Endothelial cell (in vitro differentiated cells): ENCODE data around the gene CPEB3. TPM values are rescaled to one million over a fixed set of nuclear protein-coding genes. Genes with fewer than 3 reads are reported as not detected.
"Not testable (repeated sequence)": the region's sequence is repeated elsewhere in the genome, so short reads cannot be mapped to it uniquely, and the experiment has no call there.

Experiments used
- DNase-seq: peaks from one replicate; pipeline ENCODE4 v3.0.0; 2021; ENCODE audit warnings: low spot score
- H3K27ac Mint-ChIP-seq: one replicate; pipeline ENCODE4 v1.8.0; 2021; ENCODE audit warnings: mixed read lengths, inconsistent platforms; ENCODE audit not compliant: unreplicated experiment
- H3K27me3 Mint-ChIP-seq: one replicate; pipeline ENCODE4 v1.8.0; 2021; ENCODE audit warnings: mild to moderate bottlenecking, moderate library complexity, mixed read lengths, inconsistent platforms; ENCODE audit not compliant: unreplicated experiment
- H3K36me3 Mint-ChIP-seq: one replicate; pipeline ENCODE4 v1.8.0; 2021; ENCODE audit warnings: mild to moderate bottlenecking, low read depth, mixed read lengths, inconsistent platforms; ENCODE audit not compliant: unreplicated experiment
- H3K4me1 Mint-ChIP-seq: one replicate; pipeline ENCODE4 v1.8.0; 2021; ENCODE audit warnings: mild to moderate bottlenecking, mixed read lengths, inconsistent platforms; ENCODE audit not compliant: unreplicated experiment
- H3K4me3 Mint-ChIP-seq: one replicate; pipeline ENCODE4 v1.8.0; 2021; ENCODE audit warnings: mild to moderate bottlenecking, mixed read lengths, inconsistent platforms; ENCODE audit not compliant: unreplicated experiment
- H3K9me3 Mint-ChIP-seq: one replicate; pipeline ENCODE4 v1.8.0; 2021; ENCODE audit warnings: mixed read lengths, inconsistent platforms; ENCODE audit not compliant: unreplicated experiment
- CTCF ChIP-seq: fragments of 200-600 bp; sonication (generic); IDR thresholded peaks from one replicate; pipeline ENCODE4 v1.5.0; 2021; ENCODE audit warnings: antibody characterized with exemption; ENCODE audit not compliant: unreplicated experiment
- total RNA-seq: library from RNA; stranded (reverse); fragmentation: NEBNext Ultra II Directional; extraction: Animal tissue kit (Norgen Biotek cat#: 25700); gene quantifications from one replicate; pipeline ENCODE4 v1.2.1, GENCODE V29; 2021; ENCODE audit not compliant: unreplicated experiment

Gene CPEB3
- total RNA-seq, 1 donor from 2014 or later, result 2.4 TPM

- not testable (repeated sequence) for H3K27me3 Mint-ChIP-seq, H3K4me1 Mint-ChIP-seq, H3K4me3 Mint-ChIP-seq, H3K36me3 Mint-ChIP-seq, H3K27ac Mint-ChIP-seq, DNase-seq, H3K9me3 Mint-ChIP-seq
- TF ChIP-seq CTCF, result peak; percentile 14
Observed at GRCh38 chr10:92216608-92217007, 74.3 kb downstream of the CPEB3 start.

- H3K27ac Mint-ChIP-seq, H3K36me3 Mint-ChIP-seq, H3K9me3 Mint-ChIP-seq, DNase-seq, H3K4me3 Mint-ChIP-seq, H3K27me3 Mint-ChIP-seq, H3K4me1 Mint-ChIP-seq: not testable (repeated sequence)
Observed at GRCh38 chr10:92215222-92215621, 75.7 kb downstream of the CPEB3 start.

- H3K27me3 Mint-ChIP-seq, result peaks cover 1% of the 10 kb centered on the region
- H3K4me1 Mint-ChIP-seq, result peaks cover 10% of the 10 kb centered on the region
- DNase-seq, result no peak
- H3K27ac Mint-ChIP-seq, result no peak overlapping the region
- no peaks in the 10 kb centered on the region for H3K36me3 Mint-ChIP-seq
- no peaks in the 10 kb centered on the region for H3K9me3 Mint-ChIP-seq
- no peak for TF ChIP-seq CTCF
- no peak overlapping the region for H3K4me3 Mint-ChIP-seq
Observed at GRCh38 chr10:92213049-92213448, 77.8 kb downstream of the CPEB3 start.

GRCh38 chr10:92208736-92209135, 82.1 kb downstream of the CPEB3 start:
- H3K36me3 Mint-ChIP-seq, result no peaks in the 10 kb centered on the region
- H3K9me3 Mint-ChIP-seq, result no peaks in the 10 kb centered on the region
- H3K27ac Mint-ChIP-seq, result no peak overlapping the region
- DNase-seq, result no peak
- peaks cover 10% of the 10 kb centered on the region for H3K4me1 Mint-ChIP-seq
- peaks cover 1% of the 10 kb centered on the region for H3K27me3 Mint-ChIP-seq
- H3K4me3 Mint-ChIP-seq, result no peak overlapping the region
- TF ChIP-seq CTCF, result no peak

GRCh38 chr10:92208157-92208720, 82.6 kb downstream of the CPEB3 start:
- no peaks in the 10 kb centered on the region for H3K9me3 Mint-ChIP-seq
- DNase-seq, result no peak
- no peaks in the 10 kb centered on the region for H3K36me3 Mint-ChIP-seq
- no peak overlapping the region for H3K4me3 Mint-ChIP-seq
- TF ChIP-seq CTCF, result no peak
- no peak overlapping the region for H3K27ac Mint-ChIP-seq
- H3K27me3 Mint-ChIP-seq, result peaks cover 1% of the 10 kb centered on the region
- H3K4me1 Mint-ChIP-seq, result peaks cover 10% of the 10 kb centered on the region

- H3K4me3 Mint-ChIP-seq, result no peak overlapping the region
- no peak for DNase-seq
- peaks cover 10% of the 10 kb centered on the region for H3K4me1 Mint-ChIP-seq
- H3K27me3 Mint-ChIP-seq, result no peaks in the 10 kb centered on the region
- H3K9me3 Mint-ChIP-seq, result no peaks in the 10 kb centered on the region
- H3K27ac Mint-ChIP-seq, result no peak overlapping the region
- no peaks in the 10 kb centered on the region for H3K36me3 Mint-ChIP-seq
- no peak for TF ChIP-seq CTCF
Observed at GRCh38 chr10:92207061-92207460, 83.8 kb downstream of the CPEB3 start.
